HG03159 (cell line): Measurements from ENCODE around the gene TOX4.
"Not testable (repeated sequence)": the region's sequence is repeated elsewhere in the genome, so short reads cannot be mapped to it uniquely, and the experiment has no call there.

ENCODE experiments used
- ATAC-seq: cut with Tn5 transposase; IDR thresholded peaks from one replicate; pipeline ENCODE4 v1.9.1; 2021; ENCODE audit warnings: mild to moderate bottlenecking, moderate library complexity; ENCODE audit not compliant: unreplicated experiment

TOX4 gene

DNA sequence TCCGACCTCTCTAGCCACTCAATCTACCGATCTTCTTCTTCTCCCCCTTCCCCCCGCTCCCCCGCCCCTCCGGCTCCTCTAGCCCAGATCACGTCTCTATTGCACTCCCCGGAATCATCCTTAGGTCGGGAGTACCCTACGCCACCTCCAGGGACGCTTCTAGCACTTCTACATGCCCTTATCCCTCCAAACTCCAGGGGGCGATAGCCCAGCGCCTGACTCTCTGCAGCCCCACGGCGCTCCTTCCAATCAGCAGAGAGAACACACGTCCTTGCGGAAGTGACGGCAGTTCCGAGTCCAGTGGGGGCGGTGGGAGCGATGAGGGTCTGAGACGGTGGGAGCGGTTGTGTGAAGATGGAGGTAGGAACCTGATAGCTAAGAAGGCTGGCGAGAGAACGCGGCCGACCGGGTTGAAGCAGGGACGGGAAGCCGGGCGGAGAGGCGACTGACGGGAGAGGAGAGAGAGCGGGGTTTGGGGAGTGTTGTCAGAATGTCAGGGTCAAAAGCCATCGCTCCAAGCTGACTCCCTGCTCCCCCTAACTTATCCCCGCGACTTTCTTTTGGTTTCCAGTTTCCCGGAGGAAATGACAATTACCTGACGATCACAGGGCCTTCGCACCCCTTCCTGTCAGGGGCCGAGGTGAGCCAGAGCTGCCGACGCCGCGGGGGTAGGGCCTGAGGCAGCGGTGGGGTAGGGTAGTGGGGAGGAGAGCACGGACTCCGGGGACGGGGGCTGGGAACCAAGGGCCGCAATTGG is at the start of gene TOX4, which contains the start of gene RAB2B:
Gene TOX4 (plus strand): TSS at position 271 of the 757 bp plus-strand sequence. CDS start 84 bp downstream, at position 355.
Gene RAB2B (minus strand): TSS at position 35 of the 757 bp plus-strand sequence. CDS start 87 bp downstream, outside the sequence.
- peak; percentile 99 for ATAC-seq

DNA sequence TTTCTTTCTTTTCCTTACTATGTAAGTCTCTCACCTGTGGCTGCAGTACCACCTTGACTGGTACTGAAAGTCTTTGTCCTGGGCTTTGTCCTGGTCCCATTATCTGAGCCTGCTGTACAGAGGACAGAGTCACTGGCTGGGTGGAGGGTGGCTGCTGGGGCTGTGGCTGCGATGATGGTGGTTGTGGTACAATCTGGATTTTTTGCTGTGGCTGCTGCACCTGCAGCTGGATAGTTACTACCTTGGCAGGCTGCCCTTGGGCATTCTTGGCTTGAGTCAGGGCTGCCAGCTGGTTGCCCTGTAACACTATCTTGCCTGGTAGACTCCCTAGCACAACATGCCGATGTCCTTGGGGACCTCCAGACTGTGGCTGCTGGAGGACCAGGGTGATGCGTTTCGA is 48.1 kb upstream of the TOX4 start:
- ATAC-seq = no peak

DNA sequence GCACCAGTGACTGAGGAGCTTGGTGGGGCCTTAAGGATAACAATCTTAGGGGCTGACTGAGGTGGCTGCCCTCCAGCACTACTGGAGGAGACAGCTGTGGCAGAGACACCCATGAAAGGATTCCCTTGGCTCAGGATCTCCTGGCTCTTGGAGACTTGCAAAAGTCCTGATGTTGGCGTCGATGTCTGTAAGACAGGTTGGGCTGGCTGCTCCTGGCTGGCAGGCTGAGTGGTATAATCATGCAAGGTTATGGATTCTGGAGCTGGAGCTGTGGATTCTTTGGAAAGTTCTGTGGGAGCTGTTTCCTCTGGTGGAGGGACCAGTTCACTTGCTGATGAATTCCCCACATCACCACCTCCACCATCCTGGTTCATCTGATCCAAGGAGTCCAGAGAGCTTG is 45.9 kb upstream of the TOX4 start:
- no peak for ATAC-seq

GRCh38 chr14:21436567-21437062 is 40.4 kb upstream of the TOX4 start:
- no peak for ATAC-seq

- peak; percentile 99 for ATAC-seq
Observed at GRCh38 chr14:21437063-21437901, 39.7 kb upstream of the TOX4 start.

GRCh38 chr14:21440859-21441258 is 36.1 kb upstream of the TOX4 start:
- no peak for ATAC-seq

DNA sequence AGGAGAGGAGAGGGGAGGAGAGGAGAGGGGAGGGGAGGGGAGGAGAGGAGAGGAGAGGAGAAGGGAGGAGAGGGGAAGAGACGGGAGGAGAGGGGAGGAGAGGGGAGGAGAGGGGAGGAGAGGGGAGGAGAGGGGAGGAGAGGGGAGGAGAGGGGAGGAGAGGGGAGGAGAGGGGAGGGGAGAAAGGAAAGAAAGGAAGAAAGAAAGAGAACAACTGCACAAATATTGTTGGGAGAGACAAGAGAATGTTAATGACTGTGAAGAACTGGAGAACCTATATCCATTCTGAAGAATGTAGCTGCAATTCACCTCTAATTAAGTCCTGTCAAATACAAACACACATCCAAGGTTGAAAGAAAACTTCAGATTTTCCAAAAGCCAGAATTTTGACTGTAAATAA is 34.3 kb upstream of the TOX4 start:
- ATAC-seq = not testable (repeated sequence)

DNA sequence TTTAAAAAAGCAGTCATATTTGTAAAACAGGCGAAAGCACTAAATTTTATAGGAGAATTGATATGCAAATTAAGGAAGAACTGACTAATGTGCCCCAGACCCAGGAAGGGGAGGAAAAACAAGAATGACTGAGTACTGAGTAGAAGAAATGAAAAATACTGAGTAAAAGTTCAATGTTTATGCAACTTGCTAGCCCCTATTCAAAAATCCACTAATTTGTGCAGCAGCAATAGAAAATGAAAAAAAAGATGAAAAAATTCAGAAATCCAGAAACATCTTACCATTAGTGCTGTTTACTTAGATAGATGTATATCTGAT is 27.1 kb upstream of the TOX4 start:
- no peak for ATAC-seq

DNA sequence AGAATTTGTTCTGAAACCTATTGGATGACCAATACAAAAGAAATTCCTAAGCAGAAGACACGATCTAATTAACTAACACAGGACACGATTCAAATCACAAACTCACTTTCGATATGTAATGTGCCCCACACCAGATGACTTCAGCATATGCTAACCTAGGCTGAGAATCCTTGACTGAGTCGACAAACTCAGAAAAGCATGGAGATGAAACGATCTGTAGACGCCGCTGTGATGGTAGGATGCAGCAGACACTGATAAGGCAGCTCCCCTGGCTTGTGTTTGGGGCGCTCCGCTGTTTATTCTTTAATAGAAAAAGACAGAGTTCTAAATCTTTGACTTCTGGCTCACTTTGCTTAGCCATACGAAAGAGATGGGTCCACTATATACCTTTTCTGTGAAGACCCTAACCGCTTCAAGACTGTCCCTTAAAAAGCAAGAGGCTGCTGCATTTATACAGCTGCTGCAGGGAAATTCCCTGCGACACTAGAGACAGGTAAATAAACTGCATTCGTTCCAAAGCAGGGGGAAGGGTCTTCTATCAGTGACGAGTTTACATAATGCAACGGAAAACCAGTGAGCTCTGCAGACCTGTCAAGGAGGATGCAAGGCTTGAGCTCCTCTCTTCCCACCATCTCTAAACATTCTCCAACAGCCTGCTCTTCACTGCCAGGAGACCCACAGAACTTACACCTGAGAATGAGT is 22.0 kb upstream of the TOX4 start:
- no peak for ATAC-seq

GRCh38 chr14:21455592-21455911 is 21.4 kb upstream of the TOX4 start:
- peak; percentile 20 for ATAC-seq

- peak; percentile 98 for ATAC-seq
Observed at GRCh38 chr14:21455912-21456667, 20.9 kb upstream of the TOX4 start, which contains the start of gene CHD8. Gene CHD8, minus strand, starts transcription at chr14:21456123. Its CDS starts 24,480 bp downstream, at chr14:21431643.

- no peak for ATAC-seq
Observed at GRCh38 chr14:21467616-21468015, 9.4 kb upstream of the TOX4 start.

DNA sequence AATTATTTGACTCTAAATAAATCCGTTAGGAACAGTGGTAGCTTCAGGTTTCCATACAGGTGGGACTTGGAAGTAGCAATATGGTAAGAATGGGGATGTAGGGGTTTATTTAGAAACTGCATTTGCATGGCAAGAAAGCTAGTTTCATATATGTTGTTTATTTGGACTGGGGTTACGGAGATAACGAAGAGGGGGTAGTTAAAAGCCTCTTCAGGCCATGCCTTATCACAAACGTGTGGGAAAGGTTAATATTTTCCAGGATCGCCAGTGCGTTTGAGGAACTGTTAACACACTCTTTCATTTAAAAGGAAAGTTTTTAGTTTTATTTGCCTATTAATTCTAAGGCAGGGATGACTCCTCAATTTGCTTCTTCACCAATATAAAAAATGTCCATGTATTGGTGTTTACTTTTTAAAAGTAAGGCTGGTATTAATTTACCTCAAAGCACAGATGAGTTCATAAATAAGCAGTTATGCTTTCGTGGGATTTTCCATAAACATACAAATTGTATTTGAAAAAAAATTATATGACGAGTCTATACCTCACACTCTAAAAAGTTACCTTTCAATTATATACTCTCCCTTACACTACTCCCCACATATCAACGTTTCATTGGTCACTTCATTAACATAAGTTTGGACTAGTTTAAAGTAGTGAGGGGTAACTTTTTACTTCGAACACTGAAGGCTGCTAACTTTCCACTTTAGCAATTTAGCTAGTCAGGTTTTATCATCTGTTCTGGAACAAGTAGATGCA is 1.1 kb upstream of the TOX4 start:
- ATAC-seq = no peak

- no peak for ATAC-seq
Observed at GRCh38 chr14:21476523-21476924, 471 bp upstream of the TOX4 start.

DNA sequence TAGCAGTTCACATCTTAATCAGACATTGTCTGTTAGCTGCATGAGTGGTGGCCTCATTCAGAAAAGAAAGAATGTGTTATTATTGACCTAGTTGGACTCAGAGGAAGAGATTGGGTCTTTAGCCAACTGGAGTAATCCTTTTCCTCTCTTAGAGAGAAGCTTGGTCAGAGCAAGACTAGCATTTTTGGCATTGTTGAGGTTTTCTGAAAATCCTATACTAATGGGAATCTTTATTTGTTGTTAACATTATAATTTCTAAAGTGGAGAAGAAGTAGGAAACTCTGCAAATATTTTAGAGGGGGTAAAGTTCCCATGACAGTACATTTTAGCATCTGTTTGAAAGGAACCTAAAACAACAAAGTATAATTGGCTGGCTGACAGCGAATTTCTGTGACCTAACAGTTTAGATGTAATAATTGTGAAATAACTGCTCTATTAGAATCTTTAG is 9.7 kb downstream of the TOX4 start:
- ATAC-seq = no peak

DNA sequence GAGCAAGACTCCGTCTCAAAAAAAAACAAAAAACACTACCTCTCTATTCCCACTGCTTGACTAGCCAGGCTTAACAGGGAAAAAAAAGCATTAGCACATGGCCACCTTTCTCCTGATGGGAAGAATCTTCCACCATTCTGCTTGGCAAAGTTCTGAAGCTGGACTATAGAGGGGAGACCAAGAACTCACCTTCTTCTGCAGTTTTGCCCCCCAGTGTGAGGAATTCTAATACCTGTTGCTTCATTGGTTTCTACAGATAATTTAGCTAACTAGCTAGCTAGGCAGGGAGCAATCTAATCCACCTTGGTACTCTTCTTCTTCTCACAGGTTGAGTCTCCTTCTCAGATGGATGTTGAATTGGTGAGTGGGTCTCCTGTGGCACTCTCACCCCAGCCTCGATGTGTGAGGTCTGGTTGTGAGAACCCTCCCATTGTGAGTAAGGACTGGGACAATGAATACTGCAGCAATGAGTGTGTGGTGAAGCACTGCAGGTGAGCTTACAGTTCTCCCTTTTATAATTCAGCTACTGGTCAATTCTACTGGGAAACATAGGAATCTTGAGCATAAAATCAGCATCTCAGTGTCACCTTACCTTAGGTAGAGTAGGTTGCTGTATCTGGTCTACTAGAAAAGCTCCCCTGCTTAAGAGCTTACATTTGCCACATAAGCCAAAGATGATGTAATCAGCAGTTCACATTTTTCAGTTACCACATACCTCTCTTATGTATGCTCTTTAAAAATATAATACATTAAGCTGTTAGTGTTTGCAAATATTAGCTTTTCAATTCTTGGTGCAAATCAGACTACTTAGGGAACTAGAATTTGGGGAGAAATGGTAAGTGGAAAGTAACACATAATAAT is 18.1 kb downstream of the TOX4 start:
- ATAC-seq = no peak

GRCh38 chr14:21496453-21496852 is 19.5 kb downstream of the TOX4 start:
- no peak for ATAC-seq

- ATAC-seq = no peak
Observed at GRCh38 chr14:21498540-21499526, 21.8 kb downstream of the TOX4 start.
